ENCODE data around the gene PCDHA10. TPM values are rescaled to one million over a fixed set of nuclear protein-coding genes. Genes with fewer than 3 reads are reported as not detected.

The PCDHA10 gene
- total RNA-seq, 1 donor from 2014 or later: 0.14 TPM

Other genes with a start within 250 kb of the PCDHA10 start
- gene CD14, start 222.7 kb upstream of the PCDHA10 start, total RNA-seq: 2.9 and 8.8 TPM in 2 replicates
- gene TMCO6, start 216.4 kb upstream of the PCDHA10 start, total RNA-seq: 4.2 and 6.8 TPM in 2 replicates
- 75.1 and 83.8 TPM in 2 replicates for gene NDUFA2, start 208.3 kb upstream of the PCDHA10 start, total RNA-seq
- 105 and 111 TPM in 2 replicates for gene IK, start 208.1 kb upstream of the PCDHA10 start, total RNA-seq
- 24.5 and 28.3 TPM in 2 replicates for gene WDR55, start 191.0 kb upstream of the PCDHA10 start, total RNA-seq
- 0.14 TPM in 1 of 2 replicates, not detected in the other for gene DND1, start 182.3 kb upstream of the PCDHA10 start, total RNA-seq
- gene HARS1, start 164.5 kb upstream of the PCDHA10 start, total RNA-seq: 62.9 and 65.2 TPM in 2 replicates
- gene HARS2, start 164.4 kb upstream of the PCDHA10 start, total RNA-seq: 24.6 and 27.1 TPM in 2 replicates
- 63.7 and 78.2 TPM in 2 replicates for gene ZMAT2, start 155.4 kb upstream of the PCDHA10 start, total RNA-seq
- under 0.01 TPM in 2 replicates for gene PCDHA1, start 69.8 kb upstream of the PCDHA10 start, total RNA-seq
- under 0.01 and 0.09 TPM in 2 replicates for gene PCDHA2, start 61.0 kb upstream of the PCDHA10 start, total RNA-seq
- gene PCDHA3, start 54.8 kb upstream of the PCDHA10 start, total RNA-seq: 0.14 and 0.28 TPM in 2 replicates
- 0.14 and 0.37 TPM in 2 replicates for gene PCDHA4, start 48.8 kb upstream of the PCDHA10 start, total RNA-seq
- under 0.01 and 0.09 TPM in 2 replicates for gene PCDHA5, start 34.3 kb upstream of the PCDHA10 start, total RNA-seq
- 0.14 and 0.55 TPM in 2 replicates for gene PCDHA6, start 27.9 kb upstream of the PCDHA10 start, total RNA-seq
- 0.57 and 0.83 TPM in 2 replicates for gene PCDHA7, start 21.6 kb upstream of the PCDHA10 start, total RNA-seq
- gene PCDHA8, start 14.7 kb upstream of the PCDHA10 start, total RNA-seq: under 0.01 and 0.09 TPM in 2 replicates
- under 0.01 and 0.18 TPM in 2 replicates for gene PCDHA9, start 7.5 kb upstream of the PCDHA10 start, total RNA-seq
- under 0.01 and 0.65 TPM in 2 replicates for gene PCDHA11, start 13.1 kb downstream of the PCDHA10 start, total RNA-seq
- under 0.01 and 0.09 TPM in 2 replicates for gene PCDHA12, start 19.4 kb downstream of the PCDHA10 start, total RNA-seq
- gene PCDHA13, start 26.2 kb downstream of the PCDHA10 start, total RNA-seq: under 0.01 and 0.09 TPM in 2 replicates
- gene PCDHAC1, start 70.4 kb downstream of the PCDHA10 start, total RNA-seq: 0.14 and 0.18 TPM in 2 replicates
- 0.14 and 0.28 TPM in 2 replicates for gene PCDHAC2, start 110.6 kb downstream of the PCDHA10 start, total RNA-seq
- not detected in 2 replicates for gene PCDHB1, start 195.5 kb downstream of the PCDHA10 start, total RNA-seq
- gene PCDHB2, start 238.7 kb downstream of the PCDHA10 start, total RNA-seq: 1.6 and 1.8 TPM in 2 replicates
- gene PCDHB3, start 244.6 kb downstream of the PCDHA10 start, total RNA-seq: 0.55 and 0.57 TPM in 2 replicates

Data from smooth muscle cell of bladder (primary cell).